PC-9 (cell line): ENCODE results near the gene RTP3. TPM values are rescaled to one million over a fixed set of nuclear protein-coding genes. Genes with fewer than 3 reads are reported as not detected.

Source experiments
- BruUV-seq: library from RNA; stranded (reverse); fragments of 400-500 nt; replicated peaks from 2 replicates; lab custom pipeline; 2021; lab: Mats Ljungman, UMichigan
- CTCF ChIA-PET: fragments of 300-600 bp; sonication (Branson Sonifier 250); formaldehyde crosslinking; loops from one replicate; lab custom pipeline; 2022; ENCODE audit warnings: antibody characterized with exemption; lab: Charles Lee
- POLR2A ChIA-PET: fragments of 300-600 bp; sonication (Branson Sonifier 250); formaldehyde crosslinking; loops from one replicate; lab custom pipeline; 2022; ENCODE audit warnings: antibody characterized with exemption; ENCODE audit not compliant: unreplicated experiment; lab: Charles Lee
- DNase-seq, 2 experiments: peaks; one replicate each; pipeline versions ENCODE4 v3.0.0 to v3.0.0-alpha.2; 2015 to 2022; ENCODE audit warnings: mixed read lengths in 1 of 2
- H2AFZ ChIP-seq: fragments of 200-600 bp; sonication (generic); 2 replicates; pipeline ENCODE4 v1.8.1; 2017; ENCODE audit warnings: antibody characterized with exemption
- H3F3A ChIP-seq: fragments of 200-600 bp; sonication (generic); 2 replicates; pipeline ENCODE4 v1.8.1; 2017; ENCODE audit warnings: antibody characterized with exemption, mild to moderate bottlenecking, low read depth; ENCODE audit not compliant: insufficient read depth
- H3K27ac ChIP-seq: fragments of 200-600 bp; sonication (generic); 2 replicates; pipeline ENCODE4 v1.6.1; 2016; ENCODE audit warnings: mixed run types
- H3K27me3 ChIP-seq: fragments of 200-600 bp; sonication (generic); 2 replicates; pipeline ENCODE4 v1.6.1; 2016; ENCODE audit warnings: low read depth, mixed run types; ENCODE audit not compliant: insufficient read depth
- H3K36me3 ChIP-seq: fragments of 200-600 bp; sonication (generic); 2 replicates; pipeline ENCODE4 v1.6.1; 2016; ENCODE audit warnings: low read depth, mixed run types
- H3K4me1 ChIP-seq: fragments of 200-600 bp; sonication (generic); replicated peaks from 2 replicates; pipeline ENCODE4 v1.6.1; 2016; ENCODE audit warnings: mixed run types; ENCODE audit not compliant: insufficient read depth
- H3K4me2 ChIP-seq: fragments of 200-600 bp; sonication (generic); 2 replicates; pipeline ENCODE4 v1.6.1; 2017; ENCODE audit warnings: mixed run types
- H3K4me3 ChIP-seq: fragments of 200-600 bp; sonication (generic); 2 replicates; pipeline ENCODE4 v1.6.1; 2016; ENCODE audit warnings: mixed run types
- H3K79me2 ChIP-seq: fragments of 200-600 bp; sonication (generic); 2 replicates; pipeline ENCODE4 v1.6.1; 2017; ENCODE audit warnings: low read depth, mixed run types
- H3K9me2 ChIP-seq: fragments of 200-600 bp; sonication (generic); 2 replicates; pipeline ENCODE4 v1.8.1; 2017; ENCODE audit warnings: mild to moderate bottlenecking; ENCODE audit not compliant: insufficient read depth
- H3K9me3 ChIP-seq: fragments of 200-600 bp; sonication (generic); 2 replicates; pipeline ENCODE4 v1.8.1; 2016; ENCODE audit warnings: low read depth; ENCODE audit not compliant: insufficient read depth
- H4K20me1 ChIP-seq: fragments of 200-600 bp; sonication (generic); 2 replicates; pipeline ENCODE4 v1.8.1; 2017; ENCODE audit not compliant: insufficient read depth
- EZH2 ChIP-seq: fragments of 200-600 bp; sonication (generic); IDR thresholded peaks from 2 replicates; pipeline ENCODE4 v1.8.0; 2017; ENCODE audit warnings: antibody characterized with exemption, low read depth
- intact Hi-C: fragments of 100-400 bp; cut with micrococcal nuclease; formaldehyde crosslinking; loops from one replicate; pipeline ENCODE4 v1.10.0; 2022; ENCODE audit not compliant: unreplicated experiment
- total RNA-seq: library from RNA; stranded (reverse); gene quantifications from 2 replicates; pipeline ENCODE4 v1.2.3, GENCODE V29; 2021
- TF ChIP-seq, protein P1 (sequence below): fragments of 200-600 bp; sonication (generic); conservative IDR thresholded peaks from 2 replicates; pipeline ENCODE4 v1.6.1; 2017; ENCODE audit warnings: mixed run types, antibody characterized with exemption, mild to moderate bottlenecking, moderate library complexity

The RTP3 gene
- total RNA-seq, 1 experiment from 2014 or later: not detected

DNA sequence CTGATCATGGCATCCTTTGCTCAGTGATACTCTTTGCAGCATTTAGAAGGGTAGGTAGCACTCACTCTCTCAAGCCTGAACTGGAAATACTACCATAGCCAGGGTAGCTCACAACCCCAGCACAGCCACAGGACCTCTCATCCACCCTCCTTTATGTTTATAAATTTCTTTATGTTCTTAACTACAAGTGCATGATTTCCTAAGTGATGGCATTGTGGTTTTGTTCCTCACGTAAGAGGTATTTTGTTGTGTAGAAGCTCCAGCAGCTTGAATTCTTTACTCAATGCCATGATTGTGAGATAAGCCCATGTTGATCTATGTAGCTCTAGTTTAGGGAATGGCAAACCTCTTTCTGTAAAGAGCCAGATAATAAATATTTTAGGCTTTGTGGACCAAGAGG lies 7.9 kb upstream of the RTP3 start:
- BruUV-seq: no TSS peak
- no peak overlapping the region for H3K27ac ChIP-seq
- DNase-seq: no peak
- no peaks in the 10 kb centered on the region for H4K20me1 ChIP-seq
- H3K36me3 ChIP-seq: no peaks in the 10 kb centered on the region
- H3K79me2 ChIP-seq: no peaks in the 10 kb centered on the region
- no peaks in the 10 kb centered on the region for H3K27me3 ChIP-seq
- no peak overlapping the region for H3K4me2 ChIP-seq
- intact Hi-C loops: loop anchor here (2.0 to 10.0 kb wide), 3 partner anchors 27 to 417 kb away; partner anchors contain the start of gene ALS2CL
- ChIA-PET POLR2A (interaction anchor here (0.6 kb wide), 1 partner anchor 40 kb away, joined by 13 read pairs; no protein-coding TSS in a partner anchor), CTCF (interaction anchor here (1.0 to 2.8 kb wide), 4 partner anchors 39 to 171 kb away, joined by 3 to 46 read pairs (median 10); no protein-coding TSS in a partner anchor)
- H3K4me1 ChIP-seq: 0 out of 2 replicates have a peak, but pooled peaks cover 4% of the 10 kb centered on the region
- H3K4me3 ChIP-seq: no peak overlapping the region
- H3F3A ChIP-seq: no peaks in the 10 kb centered on the region
- no peak overlapping the region for H2AFZ ChIP-seq
- no peaks in the 10 kb centered on the region for H3K9me3 ChIP-seq
- TF ChIP-seq, protein P1, sequence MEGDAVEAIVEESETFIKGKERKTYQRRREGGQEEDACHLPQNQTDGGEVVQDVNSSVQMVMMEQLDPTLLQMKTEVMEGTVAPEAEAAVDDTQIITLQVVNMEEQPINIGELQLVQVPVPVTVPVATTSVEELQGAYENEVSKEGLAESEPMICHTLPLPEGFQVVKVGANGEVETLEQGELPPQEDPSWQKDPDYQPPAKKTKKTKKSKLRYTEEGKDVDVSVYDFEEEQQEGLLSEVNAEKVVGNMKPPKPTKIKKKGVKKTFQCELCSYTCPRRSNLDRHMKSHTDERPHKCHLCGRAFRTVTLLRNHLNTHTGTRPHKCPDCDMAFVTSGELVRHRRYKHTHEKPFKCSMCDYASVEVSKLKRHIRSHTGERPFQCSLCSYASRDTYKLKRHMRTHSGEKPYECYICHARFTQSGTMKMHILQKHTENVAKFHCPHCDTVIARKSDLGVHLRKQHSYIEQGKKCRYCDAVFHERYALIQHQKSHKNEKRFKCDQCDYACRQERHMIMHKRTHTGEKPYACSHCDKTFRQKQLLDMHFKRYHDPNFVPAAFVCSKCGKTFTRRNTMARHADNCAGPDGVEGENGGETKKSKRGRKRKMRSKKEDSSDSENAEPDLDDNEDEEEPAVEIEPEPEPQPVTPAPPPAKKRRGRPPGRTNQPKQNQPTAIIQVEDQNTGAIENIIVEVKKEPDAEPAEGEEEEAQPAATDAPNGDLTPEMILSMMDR: no peak
- no peak for TF ChIP-seq EZH2
- no peaks in the 10 kb centered on the region for H3K9me2 ChIP-seq

- intact Hi-C loops: no loop called here
- Histone ChIP-seq H2AFZ (no peak overlapping the region), H3K79me2 (no peaks in the 10 kb centered on the region), H3K9me3 (no peaks in the 10 kb centered on the region), H3K4me3 (no peak overlapping the region), H3K4me1 (0 out of 2 replicates have a peak, but pooled peaks cover 4% of the 10 kb centered on the region), H3K9me2 (no peaks in the 10 kb centered on the region), H3K4me2 (no peak overlapping the region), H3K36me3 (no peaks in the 10 kb centered on the region), H3F3A (no peaks in the 10 kb centered on the region), H4K20me1 (no peaks in the 10 kb centered on the region), H3K27me3 (no peaks in the 10 kb centered on the region), H3K27ac (no peak overlapping the region)
- ChIA-PET CTCF (interaction anchor here (0.7 to 2.8 kb wide), 2 partner anchors 68 to 289 kb away, joined by 7 to 46 read pairs; no protein-coding TSS in a partner anchor), POLR2A (interaction anchor here (0.6 kb wide), 1 partner anchor 40 kb away, joined by 13 read pairs; no protein-coding TSS in a partner anchor)
- no peak for DNase-seq
- TF ChIP-seq, protein P1: no peak
- TF ChIP-seq EZH2: no peak
- no TSS peak for BruUV-seq
These were observed 7.3 kb upstream of the RTP3 start for GRCh38 chr3:46490338-46491084.

GRCh38 chr3:46491089-46492070 lies 6.4 kb upstream of the RTP3 start:
- ChIA-PET CTCF (interaction anchor here (0.7 kb wide), 1 partner anchor 288 kb away, joined by 7 read pairs; no protein-coding TSS in a partner anchor), POLR2A (no interaction called here)
- Histone ChIP-seq H3K4me3 (no peak overlapping the region), H3K4me1 (peaks cover 12% of the 10 kb centered on the region), H3K27ac (no peak overlapping the region), H3K9me2 (no peaks in the 10 kb centered on the region), H3F3A (no peaks in the 10 kb centered on the region), H2AFZ (no peak overlapping the region), H3K79me2 (no peaks in the 10 kb centered on the region), H3K9me3 (no peaks in the 10 kb centered on the region), H3K27me3 (no peaks in the 10 kb centered on the region), H3K4me2 (no peak overlapping the region), H4K20me1 (no peaks in the 10 kb centered on the region), H3K36me3 (no peaks in the 10 kb centered on the region)
- intact Hi-C loops: no loop called here
- no peak for DNase-seq
- TF ChIP-seq, protein P1: no peak
- no peak for TF ChIP-seq EZH2
- BruUV-seq: no TSS peak
